A549 (cell line): Measurements from ENCODE around the gene NAV2. TPM values are rescaled to one million over a fixed set of nuclear protein-coding genes. Genes with fewer than 3 reads are reported as not detected.
A peak's percentile ranks its signal among the peaks of the same experiment; 100 is the strongest.

ENCODE experiments used
- ATAC-seq, 2 experiments: fragments of 200-7000 bp in 1 of 2; fragments of >200 bp in 1 of 2; cut with Nextera tagmentation in 1 of 2; cut with Tn5 transposase in 1 of 2; 3 replicates each; pipeline versions ENCODE4 v1.8.0 to v1.9.1; 2018 to 2020; ENCODE audit warnings: mild to moderate bottlenecking in 1 of 2, moderate library complexity in 1 of 2
- CTCF ChIA-PET: fragments of 300-600 bp; sonication (Branson Sonifier 250); formaldehyde crosslinking; extraction: SDS; loops from one replicate; lab custom pipeline; 2021; ENCODE audit warnings: antibody characterized with exemption, inconsistent platforms; lab: Yijun Ruan, JAX
- POLR2A ChIA-PET: fragments of 350-600 bp; formaldehyde crosslinking; extraction: SDS; loops from one replicate; lab custom pipeline; 2021; ENCODE audit warnings: antibody characterized with exemption, inconsistent platforms; lab: Yijun Ruan, JAX
- DNase-seq, 2 experiments: peaks; one replicate each; pipeline versions ENCODE4 v3.0.0 to v3.0.0-alpha.2; 2011 to 2016; ENCODE audit warnings: low read depth in 1 of 2, low spot score in 1 of 2
- FAIRE-seq: peaks from 2 replicates; lab custom pipeline; 2011; peaks lifted over from hg19 to GRCh38; lab: Jason Lieb, UNC
- H3K27ac ChIP-seq, 2 experiments: fragments of >200 bp; sonication (Bioruptor Twin); formaldehyde crosslinking; 3 replicates each; pipeline ENCODE4 v1.5.1; 2016 to 2017
- H3K4me1 ChIP-seq: fragments of >200 bp; sonication (Bioruptor Twin); formaldehyde crosslinking; 3 replicates; pipeline ENCODE4 v1.6.1; 2016
- H3K4me2 ChIP-seq: fragments of >200 bp; sonication (Bioruptor Twin); formaldehyde crosslinking; 3 replicates; pipeline ENCODE4 v1.6.1; 2016
- H3K4me3 ChIP-seq: fragments of >200 bp; sonication (Bioruptor Twin); formaldehyde crosslinking; 3 replicates; pipeline ENCODE4 v1.5.1; 2016
- H3K9me3 ChIP-seq: fragments of >200 bp; sonication (Bioruptor Twin); formaldehyde crosslinking; 3 replicates; pipeline ENCODE4 v1.6.1; 2016
- BCL3 ChIP-seq: fragments of >200 bp; sonication (Bioruptor Twin); formaldehyde crosslinking; IDR thresholded peaks from 3 replicates; pipeline ENCODE4 v1.6.1; 2016
- CEBPB ChIP-seq, 2 experiments: fragments of >200 bp in 1 of 2; sonication (Bioruptor Twin) in 1 of 2; formaldehyde crosslinking in 1 of 2; IDR thresholded peaks; 2 replicates each; pipeline ENCODE4 v1.6.1; 2012 to 2016
- CHD4 ChIP-seq: fragments of 200-600 bp; sonication (generic); IDR thresholded peaks from 2 replicates; pipeline ENCODE4 v1.6.1; 2016; ENCODE audit warnings: antibody characterized with exemption, mild to moderate bottlenecking, borderline replicate concordance
- E2F6 ChIP-seq: IDR thresholded peaks from 2 replicates; pipeline ENCODE4 v1.6.1; 2012; ENCODE audit warnings: low read depth, borderline replicate concordance
- EHMT2 ChIP-seq: fragments of 200-600 bp; sonication (generic); IDR thresholded peaks from 2 replicates; pipeline ENCODE4 v1.6.1; 2016; ENCODE audit warnings: antibody characterized with exemption, low read depth, mild to moderate bottlenecking, moderate library complexity
- FOSB ChIP-seq: fragments of 250-450 bp; sonication (Bioruptor Pico); IDR thresholded peaks from 2 replicates; pipeline ENCODE4 v1.5.0; 2020; ENCODE audit warnings: mild to moderate bottlenecking, moderate library complexity
- FOSL2 ChIP-seq, 2 experiments: fragments of 450-650 bp in 1 of 2; fragments of >200 bp in 1 of 2; sonication (Bioruptor Twin) in 1 of 2; formaldehyde crosslinking; IDR thresholded peaks; 2 replicates each; pipeline versions ENCODE4 v1.5.0 to v1.6.1; 2016 to 2020; ENCODE audit warnings: mild to moderate bottlenecking in 1 of 2, moderate library complexity in 1 of 2
- GATA3 ChIP-seq: IDR thresholded peaks from 2 replicates; pipeline ENCODE4 v1.6.1; 2012; ENCODE audit warnings: borderline replicate concordance
- HEYL ChIP-seq: fragments of 250-450 bp; sonication (Bioruptor Pico); IDR thresholded peaks from 2 replicates; pipeline ENCODE4 v1.8.0; 2021; ENCODE audit warnings: mild to moderate bottlenecking, moderate library complexity
- HOXA7 ChIP-seq: fragments of 250-450 bp; sonication (Bioruptor Pico); IDR thresholded peaks from 2 replicates; pipeline ENCODE4 v1.5.0; 2020; ENCODE audit warnings: mild to moderate bottlenecking, moderate library complexity
- HOXB13 ChIP-seq: fragments of 250-450 bp; sonication (Bioruptor Pico); IDR thresholded peaks from 2 replicates; pipeline ENCODE4 v1.5.0; 2020; ENCODE audit warnings: low read depth, mild to moderate bottlenecking, moderate library complexity
- PHF8 ChIP-seq: fragments of 200-600 bp; sonication (generic); IDR thresholded peaks from 2 replicates; pipeline ENCODE4 v1.6.1; 2016; ENCODE audit warnings: low read depth, mild to moderate bottlenecking, antibody characterized with exemption, moderate library complexity, borderline replicate concordance
- SMC3 ChIP-seq: fragments of >200 bp; sonication (Bioruptor Twin); formaldehyde crosslinking; IDR thresholded peaks from 3 replicates; pipeline ENCODE4 v1.6.1; 2018; ENCODE audit warnings: inconsistent platforms
- USF2 ChIP-seq: fragments of 450-650 bp; IDR thresholded peaks from 2 replicates; pipeline ENCODE4 v1.6.1; 2014; ENCODE audit warnings: antibody characterized with exemption
- ZC3H11A ChIP-seq: fragments of 450-650 bp; IDR thresholded peaks from 2 replicates; pipeline ENCODE4 v1.6.1; 2014; ENCODE audit warnings: antibody characterized with exemption, mild to moderate bottlenecking
- ZNF302 ChIP-seq: fragments of 250-450 bp; sonication (Bioruptor Pico); IDR thresholded peaks from 2 replicates; pipeline ENCODE4 v1.9.0; 2021; ENCODE audit warnings: inconsistent platforms, mild to moderate bottlenecking, moderate library complexity
- WGBS: methylation state at CpG from one replicate; pipeline ENCODE4 v1.1.6; 2017; ENCODE audit errors: missing lambda C conversion rate; 5-methylcytosine and 5-hydroxymethylcytosine counted together
- polyA plus RNA-seq, 4 experiments: library from polyadenylated mRNA; depleted of rRNA in 3 of 4; stranded (reverse); fragments of >200 nt; fragmentation: RNase III in 1 of 4; extraction: RNeasy Plus Mini Kit Qiagen cat#74134 plus additional on column Dnase treatment in 1 of 4; gene quantifications; 2 replicates in 3 of 4; 3 replicates in 1 of 4; pipeline ENCODE4 v1.2.3, GENCODE V29; 2011 to 2017

The NAV2 gene
- polyA plus RNA-seq, 2 of the 4 experiments (the other 2 are of a cell fraction), result 4.9 to 19.8 TPM

GRCh38 chr11:20102397-20102796, 389.8 kb downstream of the NAV2 start (continued):
- TF ChIP-seq USF2 (no peak), EHMT2 (no peak), HOXB13 (CRISPR knock-in tag) (no peak), ZNF302 (CRISPR knock-in tag) (no peak)

- no peak overlapping the region for H3K4me3 ChIP-seq
- no peaks in the 10 kb centered on the region for H3K4me1 ChIP-seq
- DNase-seq, result no peak
- ChIA-PET POLR2A (no interaction called here), CTCF (interaction anchor here (0.9 to 1.8 kb wide), 8 partner anchors 8 to 164 kb away, joined by 3 to 17 read pairs (median 3); no protein-coding TSS in a partner anchor)
- H3K4me2 ChIP-seq, result no peak overlapping the region
- ATAC-seq, result no peak
- no peak overlapping the region for H3K27ac ChIP-seq
- 93% methylated on average over 7 of the region's 7 CpGs for WGBS
- TF ChIP-seq HEYL (CRISPR knock-in tag) (no peak), CEBPB (IDR thresholded peaks at IDR 0.05) (no peak), FOSL2 (IDR thresholded peaks at IDR 0.05) (no peak), FOSL2 (CRISPR knock-in tag; IDR thresholded peaks at IDR 0.05) (no peak), EHMT2 (no peak), SMC3 (no peak), FOSB (no peak), CHD4 (no peak), PHF8 (no peak)
- H3K9me3 ChIP-seq, result no peaks in the 10 kb centered on the region
- no peak for FAIRE-seq
Observed at GRCh38 chr11:20103281-20103680, 390.6 kb downstream of the NAV2 start.

- DNase-seq (no peak), FAIRE-seq (no peak), ATAC-seq (no peak)
- Histone ChIP-seq H3K4me2 (no peak overlapping the region), H3K27ac (no peak overlapping the region), H3K9me3 (no peaks in the 10 kb centered on the region), H3K4me1 (peaks cover 9% of the 10 kb centered on the region), H3K4me3 (no peak overlapping the region)
- ChIA-PET POLR2A (no interaction called here), CTCF (interaction anchor here (0.6 to 2.3 kb wide), 11 partner anchors 9 to 552 kb away, joined by 3 to 9 read pairs (median 3); no protein-coding TSS in a partner anchor)
- WGBS, result 93% methylated on average over 10 of the region's 10 CpGs
- no peak for TF ChIP-seq ZC3H11A
- TF ChIP-seq BCL3, result no peak
- no peak for TF ChIP-seq CHD4
- TF ChIP-seq HOXA7 (CRISPR knock-in tag), result no peak
- TF ChIP-seq HEYL (CRISPR knock-in tag), result no peak
- no peak for TF ChIP-seq FOSB
- TF ChIP-seq, all 56 proteins: peak for 0
Observed at GRCh38 chr11:20105427-20105826, 392.8 kb downstream of the NAV2 start.

GRCh38 chr11:20109731-20110445, 397.3 kb downstream of the NAV2 start:
- H3K9me3 ChIP-seq, result no peaks in the 10 kb centered on the region
- ATAC-seq (no peak), FAIRE-seq (no peak), DNase-seq (no peak)
- POLR2A ChIA-PET, result no interaction called here
- no peak for TF ChIP-seq FOSL2 (IDR thresholded peaks at IDR 0.05)
- no peak for TF ChIP-seq FOSL2 (CRISPR knock-in tag; IDR thresholded peaks at IDR 0.05)
- no peak for TF ChIP-seq GATA3
- TF ChIP-seq SMC3, result no peak
- no peak for TF ChIP-seq E2F6
- H3K27ac ChIP-seq, result peak overlapping the region; percentile 98; a peak in 5 of 6 replicates
- H3K4me2 ChIP-seq, result peak overlapping the region; percentile 74; the same call in 2 of the 3 replicates
- WGBS, result 82% methylated on average over 9 of the region's 9 CpGs
- no peak overlapping the region for H3K4me3 ChIP-seq
- CTCF ChIA-PET, result interaction anchor here (0.6 to 11.7 kb wide), 25 partner anchors 7 to 204 kb away, joined by 3 to 150 read pairs (median 7); no protein-coding TSS in a partner anchor
- peaks cover 42% of the 10 kb centered on the region for H3K4me1 ChIP-seq
